ENCODE measurements around the gene TSPAN18.

DNA sequence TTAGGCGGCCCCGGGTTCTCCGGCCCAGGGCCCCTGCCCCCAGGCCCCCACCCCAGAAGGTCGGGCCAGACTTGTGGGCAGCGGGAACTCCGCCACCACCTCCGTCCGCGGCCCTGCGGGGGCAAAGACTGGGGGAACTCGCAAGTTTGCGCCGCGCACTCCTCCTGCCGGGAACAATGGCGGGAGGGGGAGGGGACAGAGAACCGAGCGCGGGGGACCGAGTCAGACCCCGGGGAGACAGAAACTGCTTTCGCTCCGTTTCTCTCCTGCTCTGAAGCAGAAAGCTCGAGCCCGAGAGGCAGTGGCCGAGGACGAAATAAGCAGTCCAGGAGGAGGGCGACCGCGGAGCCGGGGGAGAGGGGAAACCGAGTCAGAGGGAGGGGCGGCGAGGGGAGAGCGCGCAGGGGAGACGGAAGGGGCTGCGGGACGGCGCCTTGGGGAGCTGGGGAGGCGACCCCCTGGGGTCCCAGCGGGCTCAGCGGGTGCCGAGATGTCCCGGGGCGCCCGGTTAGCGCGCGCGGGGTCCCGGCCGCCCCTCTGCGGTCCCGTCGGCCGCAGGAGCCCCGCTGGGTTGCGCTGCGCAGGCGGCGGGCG lies 223.4 kb downstream of the TSPAN18 start:
- TF ChIP-seq CTCF (IDR thresholded peaks at IDR 0.05; ENCODE audit: low read depth, low read length, poor library complexity, severe bottlenecking) (no peak), EZH2phosphoT487 (IDR thresholded peaks at IDR 0.05; ENCODE audit: borderline replicate concordance, low read length) (no peak; the same call in 1 of the 2 replicates)

All from DOHH2 (cell line).